GM23338 (cell line): ENCODE results near the gene ZBTB20. TPM values are rescaled to one million over a fixed set of nuclear protein-coding genes. Genes with fewer than 3 reads are reported as not detected.

Source experiments
- ATAC-seq: fragments of 200-7000 bp; cut with Tn5 transposase; 3 replicates; pipeline ENCODE4 v1.9.1; 2020
- DNase-seq: peaks from one replicate; pipeline ENCODE4 v3.0.0-alpha.2; 2015; ENCODE audit warnings: low spot score
- H2AFZ ChIP-seq: fragments of 200-600 bp; sonication (generic); 2 replicates; pipeline ENCODE4 v1.8.0; 2016; ENCODE audit warnings: antibody characterized with exemption, mild to moderate bottlenecking, moderate library complexity
- H3F3A ChIP-seq: fragments of 200-600 bp; sonication (generic); replicated peaks from 2 replicates; pipeline ENCODE4 v1.8.0; 2017; ENCODE audit warnings: antibody characterized with exemption, mixed run types, low read depth
- H3K27ac ChIP-seq: fragments of 200-600 bp; sonication (generic); 2 replicates; pipeline ENCODE4 v1.6.1; 2016; ENCODE audit warnings: low read depth
- H3K27me3 ChIP-seq: fragments of 200-600 bp; sonication (generic); 2 replicates; pipeline ENCODE4 v1.8.0; 2016; ENCODE audit warnings: mild to moderate bottlenecking, mixed run types, moderate library complexity; ENCODE audit not compliant: insufficient read depth
- H3K36me3 ChIP-seq: fragments of 200-600 bp; sonication (generic); 2 replicates; pipeline ENCODE4 v1.8.0; 2016; ENCODE audit warnings: mild to moderate bottlenecking; ENCODE audit not compliant: insufficient read depth
- H3K4me1 ChIP-seq: fragments of 200-600 bp; sonication (generic); 2 replicates; pipeline ENCODE4 v1.8.0; 2016; ENCODE audit warnings: mild to moderate bottlenecking, moderate library complexity; ENCODE audit not compliant: insufficient read depth
- H3K4me2 ChIP-seq: fragments of 200-600 bp; sonication (generic); 2 replicates; pipeline ENCODE4 v1.7.1; 2017; ENCODE audit warnings: mixed run types
- H3K4me3 ChIP-seq: fragments of 200-600 bp; sonication (generic); 2 replicates; pipeline ENCODE4 v1.6.1; 2016; ENCODE audit warnings: mixed run types
- H3K79me2 ChIP-seq: fragments of 200-600 bp; sonication (generic); replicated peaks from 2 replicates; pipeline ENCODE4 v1.8.0; 2017; ENCODE audit warnings: mild to moderate bottlenecking; ENCODE audit not compliant: insufficient read depth
- H3K9me2 ChIP-seq: fragments of 200-600 bp; sonication (generic); 2 replicates; pipeline ENCODE4 v1.8.0; 2017; ENCODE audit not compliant: insufficient read depth
- H4K20me1 ChIP-seq: fragments of 200-600 bp; sonication (generic); replicated peaks from 2 replicates; pipeline ENCODE4 v1.8.0; 2017; ENCODE audit warnings: mild to moderate bottlenecking; ENCODE audit not compliant: insufficient read depth
- H3K27ac Mint-ChIP-seq: 2 replicates; pipeline ENCODE4 v1.8.0; 2020; ENCODE audit warnings: inconsistent platforms, mild to moderate bottlenecking, moderate library complexity, mixed read lengths
- H3K27me3 Mint-ChIP-seq: 3 replicates; pipeline ENCODE4 v1.8.0; 2022; ENCODE audit warnings: low read depth, mild to moderate bottlenecking, moderate library complexity, mixed read lengths, inconsistent platforms; ENCODE audit not compliant: insufficient read depth, poor library complexity
- H3K36me3 Mint-ChIP-seq: 3 replicates; pipeline ENCODE4 v1.8.0; 2021; ENCODE audit warnings: low read depth, mild to moderate bottlenecking, inconsistent platforms, moderate library complexity, mixed read lengths
- H3K4me1 Mint-ChIP-seq: 3 replicates; pipeline ENCODE4 v1.8.0; 2020; ENCODE audit warnings: mild to moderate bottlenecking, inconsistent platforms, mixed read lengths
- H3K4me3 Mint-ChIP-seq: 3 replicates; pipeline ENCODE4 v1.8.0; 2021; ENCODE audit warnings: moderate library complexity, mild to moderate bottlenecking, inconsistent platforms, mixed read lengths
- H3K9me3 Mint-ChIP-seq: 3 replicates; pipeline ENCODE4 v1.8.0; 2020; ENCODE audit warnings: moderate library complexity, mild to moderate bottlenecking, inconsistent platforms, mixed read lengths
- CREB1 ChIP-seq: fragments of 250-450 bp; sonication (Bioruptor Pico); IDR thresholded peaks from 2 replicates; pipeline ENCODE4 v1.5.0; 2020; ENCODE audit warnings: low read depth, mild to moderate bottlenecking, moderate library complexity
- ETS1 ChIP-seq: IDR thresholded peaks from 2 replicates; pipeline ENCODE4 v1.6.1; 2016; ENCODE audit warnings: antibody characterized with exemption
- EZH2phosphoT487 ChIP-seq: fragments of 200-600 bp; sonication (generic); IDR thresholded peaks from one replicate; pipeline ENCODE4 v1.8.1; 2018; ENCODE audit warnings: antibody characterized with exemption; ENCODE audit not compliant: unreplicated experiment
- JUNB ChIP-seq: IDR thresholded peaks from one replicate; pipeline ENCODE4 v1.6.1; 2016; ENCODE audit warnings: antibody characterized with exemption; ENCODE audit not compliant: unreplicated experiment
- REST ChIP-seq: IDR thresholded peaks from one replicate; pipeline ENCODE4 v1.6.1; 2018; ENCODE audit warnings: antibody characterized with exemption; ENCODE audit not compliant: unreplicated experiment
- STAT1 ChIP-seq: IDR thresholded peaks from one replicate; pipeline ENCODE4 v1.6.1; 2016; ENCODE audit warnings: antibody characterized with exemption; ENCODE audit not compliant: unreplicated experiment
- ZNF114 ChIP-seq: fragments of 250-450 bp; sonication (Bioruptor Pico); IDR thresholded peaks from 2 replicates; pipeline ENCODE4 v1.5.0; 2020; ENCODE audit warnings: mild to moderate bottlenecking, moderate library complexity
- ZNF462 ChIP-seq: fragments of 250-450 bp; sonication (Bioruptor Pico); IDR thresholded peaks from 2 replicates; pipeline ENCODE4 v1.5.0; 2020; ENCODE audit warnings: mild to moderate bottlenecking, moderate library complexity
- polyA plus RNA-seq: library from polyadenylated mRNA; unstranded; fragments of >200 nt; fragmentation: Nextera tagmentation; extraction: Ambion mirVana; gene quantifications from 2 replicates; pipeline ENCODE4 v1.2.1, GENCODE V29; 2016
- total RNA-seq: library from RNA; depleted of rRNA; stranded (reverse); fragments of >200 nt; shearing (Covaris generic); gene quantifications from 2 replicates; pipeline ENCODE4 v1.2.3, GENCODE V29; 2014

Gene ZBTB20
- total and polyA plus RNA-seq, 2 experiments from 2014 or later: 2.0 to 3.3 TPM

GRCh38 chr3:115098354-115099073 lies 48.6 kb downstream of the ZBTB20 start (continued):
- TF ChIP-seq ZNF462: no peak
- no peak for TF ChIP-seq EZH2phosphoT487
- TF ChIP-seq ETS1: no peak

GRCh38 chr3:115095236-115095635 lies 51.9 kb downstream of the ZBTB20 start:
- no peaks in the 10 kb centered on the region for H3K36me3 Mint-ChIP-seq
- H3K27me3 Mint-ChIP-seq: no peaks in the 10 kb centered on the region
- Histone ChIP-seq H3K36me3 (no peaks in the 10 kb centered on the region), H3K4me2 (no peak overlapping the region), H3K9me2 (no peaks in the 10 kb centered on the region), H2AFZ (no peak overlapping the region), H3K79me2 (no peaks in the 10 kb centered on the region), H3K4me3 (no peak overlapping the region), H3F3A (no peaks in the 10 kb centered on the region), H4K20me1 (no peaks in the 10 kb centered on the region), H3K27ac (no peak overlapping the region), H3K4me1 (0 out of 2 replicates have a peak, but pooled peaks cover 7% of the 10 kb centered on the region), H3K27me3 (no peaks in the 10 kb centered on the region)
- no peak overlapping the region for H3K4me3 Mint-ChIP-seq
- peaks cover 5% of the 10 kb centered on the region for H3K4me1 Mint-ChIP-seq
- no peak overlapping the region for H3K27ac Mint-ChIP-seq
- ATAC-seq: no peak
- no peaks in the 10 kb centered on the region for H3K9me3 Mint-ChIP-seq
- no peak for DNase-seq
- TF ChIP-seq STAT1 (no peak), CREB1 (CRISPR knock-in tag) (no peak), ETS1 (no peak), REST (no peak), JUNB (no peak), ZNF114 (no peak)
